HG02840 (cell line): ENCODE data around the gene SH3TC1.

Source experiments
- ATAC-seq: cut with Tn5 transposase; IDR thresholded peaks from one replicate; pipeline ENCODE4 v1.9.1; 2021; ENCODE audit warnings: mild to moderate bottlenecking, moderate library complexity, moderate number of reproducible peaks; ENCODE audit not compliant: unreplicated experiment, low FRiP score

The SH3TC1 gene

DNA sequence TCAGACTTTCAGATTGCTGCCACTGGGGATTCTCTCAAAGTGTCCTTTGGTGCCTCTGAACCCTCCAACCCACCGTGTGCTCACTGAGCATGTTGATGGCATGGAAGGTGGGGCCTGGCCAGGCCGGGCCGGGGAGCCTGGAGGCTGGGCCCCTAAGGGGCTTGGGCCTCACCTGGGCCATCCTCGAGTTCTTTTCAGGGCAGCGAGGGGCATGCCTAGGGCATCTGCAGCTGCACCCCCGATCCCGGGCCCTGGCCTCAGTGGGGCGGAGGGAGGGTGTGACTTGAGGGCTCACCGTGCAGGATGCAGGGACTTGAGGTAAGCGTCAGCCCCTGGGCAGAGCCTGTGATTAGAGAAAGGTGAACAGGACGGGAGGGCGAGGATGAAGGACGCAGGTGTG is 1.6 kb upstream of the SH3TC1 start:
- no peak for ATAC-seq

DNA sequence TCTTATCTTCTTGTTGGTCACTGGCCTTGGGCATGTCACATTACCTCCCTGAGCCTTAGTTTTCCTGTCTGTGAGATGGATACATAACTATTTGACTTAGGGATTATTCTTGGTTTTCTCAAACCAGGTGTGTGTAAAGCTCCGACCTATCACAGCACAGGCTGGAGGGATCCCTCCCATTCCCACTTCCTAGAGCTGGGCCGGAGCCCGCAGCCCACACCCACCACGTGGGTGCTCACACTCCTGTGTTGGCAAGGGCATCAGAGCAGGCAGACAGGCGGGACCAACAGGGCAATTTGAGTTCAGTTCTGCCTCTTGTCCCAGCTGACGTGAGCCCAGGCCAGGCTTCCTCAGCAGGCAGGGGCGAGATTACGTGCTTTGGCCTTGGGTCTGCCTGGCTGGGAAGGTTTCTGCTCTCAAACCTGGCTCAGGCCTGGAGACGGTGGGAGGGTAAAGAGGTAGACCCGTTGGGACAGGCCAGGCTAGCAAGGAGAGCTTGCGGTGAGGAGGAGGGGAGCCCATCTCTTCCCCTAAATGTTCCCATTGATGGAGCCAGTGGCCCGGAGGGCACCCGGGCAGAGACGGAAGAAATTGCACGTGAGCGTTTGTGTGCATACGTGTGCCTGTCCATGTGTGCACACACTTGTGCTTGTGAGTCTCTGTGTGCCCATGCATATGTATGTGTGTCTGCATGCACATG is 734 bp upstream of the SH3TC1 start:
- ATAC-seq = peak; percentile 0

DNA sequence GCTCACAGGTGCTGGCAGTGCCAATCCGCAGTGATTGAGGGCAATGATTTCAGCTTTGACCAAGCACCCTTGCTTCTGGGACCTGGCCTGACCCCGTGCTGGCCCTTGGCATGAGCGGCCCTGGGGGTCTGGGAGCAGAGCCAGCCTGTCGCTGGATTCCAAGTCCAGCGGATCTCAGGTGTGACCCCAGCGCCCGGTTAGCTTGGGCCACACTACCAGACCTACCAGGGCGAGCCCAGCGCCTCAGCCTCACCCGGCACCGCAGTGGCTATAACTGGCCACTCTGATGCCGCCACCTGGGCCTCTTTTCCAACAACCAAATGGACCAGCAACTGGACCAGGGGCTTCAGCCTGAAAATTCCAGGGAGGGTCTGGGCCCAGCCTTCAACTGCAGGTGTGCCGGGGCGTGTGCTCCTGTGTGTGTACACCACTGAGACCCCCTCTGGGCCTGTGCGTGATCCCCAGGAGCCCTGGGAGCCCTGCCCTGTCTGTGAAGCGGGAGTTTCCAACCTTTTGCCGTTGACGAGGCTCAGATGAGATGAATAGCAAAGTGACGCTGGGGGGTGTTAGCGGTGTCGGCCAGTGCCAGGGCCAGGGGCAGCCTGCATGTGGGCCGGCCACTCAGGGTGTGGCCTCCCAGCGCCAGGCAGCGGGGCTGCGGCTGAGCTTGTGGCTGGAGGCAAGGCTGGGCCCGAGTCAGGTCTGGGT is 658 bp downstream of the SH3TC1 start:
- ATAC-seq = no peak

DNA sequence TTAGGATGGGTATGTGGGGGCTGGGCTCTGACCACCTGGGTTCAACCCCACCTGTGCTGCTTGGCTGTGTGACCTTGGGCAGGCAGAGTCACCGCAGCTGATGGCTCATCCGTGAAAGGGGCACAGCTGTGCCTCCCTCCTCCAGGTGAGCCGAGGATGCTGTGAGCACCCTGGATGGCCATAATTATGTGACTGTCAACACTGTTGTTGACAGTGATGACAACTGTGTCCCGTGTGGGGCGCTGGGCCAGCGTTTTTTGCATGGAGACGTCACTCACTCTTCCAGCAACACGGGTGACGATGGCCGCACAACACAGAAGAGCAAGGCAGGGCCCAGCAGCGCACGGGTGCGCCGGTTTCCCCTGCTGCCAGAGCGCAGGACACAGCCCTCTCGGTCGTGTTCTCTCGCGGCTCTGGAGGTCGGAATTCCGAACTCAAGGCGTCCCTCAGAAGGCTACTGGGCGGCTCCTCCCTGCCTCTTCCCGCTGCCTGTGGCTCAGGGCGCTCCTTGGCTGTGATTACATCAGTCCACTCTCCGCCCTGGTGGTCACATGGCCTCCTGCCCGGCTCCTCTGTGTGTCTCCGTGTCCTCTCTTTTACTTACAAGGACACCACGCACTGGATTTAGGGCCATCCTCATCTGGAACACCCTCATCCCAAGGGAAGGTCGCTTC is 1.3 kb downstream of the SH3TC1 start:
- ATAC-seq = no peak

DNA sequence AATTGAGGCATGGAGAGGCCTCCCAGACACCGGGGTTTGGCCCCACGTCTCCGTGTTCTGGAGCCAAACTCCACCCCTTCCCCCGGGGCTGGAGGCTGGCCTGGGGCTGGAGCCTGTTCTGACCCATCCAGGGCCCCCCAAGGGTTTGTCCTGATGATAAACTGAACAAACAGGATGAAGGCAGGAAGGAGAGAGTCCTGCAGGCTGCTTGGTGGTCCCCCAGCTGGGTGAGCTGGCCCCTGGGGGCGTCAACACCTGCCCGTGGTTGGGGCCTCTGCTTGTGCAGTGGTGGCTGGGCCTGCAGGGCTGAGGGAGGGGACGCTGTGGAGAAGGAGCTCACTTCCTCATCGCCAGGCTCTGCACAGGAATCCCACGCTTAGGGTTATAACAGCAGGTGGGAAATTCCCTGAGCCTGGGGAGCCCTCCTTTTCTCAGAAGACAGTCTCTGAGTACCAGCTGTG is 2.3 kb downstream of the SH3TC1 start:
- ATAC-seq = peak; percentile 26

DNA sequence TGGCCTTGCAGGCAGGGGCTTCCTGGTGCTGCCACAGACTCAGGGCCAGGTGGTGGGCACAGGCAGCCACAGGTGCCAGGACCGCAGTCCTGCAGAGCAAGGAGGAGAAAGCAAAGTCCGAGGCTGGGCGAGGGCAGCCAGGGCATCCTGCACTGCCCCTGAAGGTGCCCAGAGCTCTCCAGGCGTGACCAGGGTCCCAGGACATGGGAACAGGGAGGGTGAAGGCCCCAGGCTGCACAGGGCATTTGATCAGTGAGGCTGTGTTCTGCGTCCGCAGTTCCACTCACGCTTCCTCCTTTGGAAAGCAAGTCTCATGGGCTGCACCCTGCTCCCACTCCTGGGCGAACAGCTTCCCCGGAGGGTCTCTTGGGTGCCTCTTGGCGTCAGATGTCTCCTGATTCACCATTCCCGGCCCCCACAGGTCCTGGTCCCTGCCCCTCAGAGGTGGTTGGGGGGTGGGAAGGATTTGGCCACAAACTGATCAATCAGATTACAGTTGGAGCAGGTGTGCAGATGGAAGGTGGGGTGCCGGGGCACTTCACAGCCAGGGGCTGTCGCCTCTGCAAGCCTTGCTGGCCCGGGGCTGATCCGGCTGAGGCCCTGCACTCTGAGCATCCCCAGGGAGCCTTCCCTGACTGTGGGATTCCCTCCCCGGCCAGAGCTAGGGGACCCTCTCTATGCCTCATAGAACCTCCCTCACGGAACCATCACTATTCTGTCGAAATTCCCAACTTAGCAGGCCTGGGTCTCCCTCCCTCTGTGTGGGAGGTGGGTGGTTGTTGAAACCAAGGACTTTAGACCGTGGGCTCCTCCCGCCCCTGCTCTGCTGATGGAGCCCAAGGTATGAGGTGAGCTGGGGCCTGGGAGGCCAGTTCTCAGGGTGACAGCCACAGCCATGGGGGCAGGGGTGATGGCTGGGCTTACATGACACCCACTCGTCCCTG is 3.3 kb downstream of the SH3TC1 start:
- no peak for ATAC-seq

DNA sequence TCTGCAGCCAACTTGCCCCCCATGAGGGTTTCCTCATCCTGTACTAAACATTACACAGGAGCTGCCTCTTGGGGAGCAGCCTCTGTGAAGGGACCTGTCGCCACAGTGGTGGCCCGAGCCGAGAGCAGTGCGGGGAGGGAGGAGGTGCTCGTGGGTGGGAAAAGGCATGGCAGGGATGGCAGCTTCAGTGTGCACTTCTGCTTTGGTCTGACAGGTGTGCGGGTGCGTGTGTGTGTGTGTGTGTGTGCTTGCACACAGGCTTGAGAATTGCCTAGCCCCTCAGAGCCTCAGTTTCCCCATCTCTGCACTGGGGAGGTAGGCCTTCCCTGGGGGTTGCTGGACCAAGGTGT is 3.9 kb downstream of the SH3TC1 start:
- ATAC-seq = no peak

DNA sequence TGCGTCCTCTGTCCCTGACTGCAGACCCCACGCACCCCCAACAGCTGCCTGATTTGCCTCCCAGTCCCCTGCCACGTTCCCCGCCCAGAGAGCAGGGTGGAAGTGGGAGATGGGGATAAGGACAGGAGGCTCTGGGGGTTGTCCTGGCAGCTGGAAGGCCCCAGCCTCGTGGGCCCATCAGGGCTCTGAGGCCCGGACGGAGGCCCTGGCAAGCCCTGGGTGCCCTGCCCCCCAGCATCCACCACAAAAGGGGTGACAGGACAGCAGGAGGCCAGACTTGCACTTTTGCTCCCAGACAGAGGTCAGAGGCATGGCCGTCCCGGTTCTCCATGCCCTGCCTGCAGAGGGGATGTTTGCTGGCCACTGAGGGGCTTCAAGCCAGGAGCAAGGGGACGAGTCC is 4.7 kb downstream of the SH3TC1 start:
- no peak for ATAC-seq

DNA sequence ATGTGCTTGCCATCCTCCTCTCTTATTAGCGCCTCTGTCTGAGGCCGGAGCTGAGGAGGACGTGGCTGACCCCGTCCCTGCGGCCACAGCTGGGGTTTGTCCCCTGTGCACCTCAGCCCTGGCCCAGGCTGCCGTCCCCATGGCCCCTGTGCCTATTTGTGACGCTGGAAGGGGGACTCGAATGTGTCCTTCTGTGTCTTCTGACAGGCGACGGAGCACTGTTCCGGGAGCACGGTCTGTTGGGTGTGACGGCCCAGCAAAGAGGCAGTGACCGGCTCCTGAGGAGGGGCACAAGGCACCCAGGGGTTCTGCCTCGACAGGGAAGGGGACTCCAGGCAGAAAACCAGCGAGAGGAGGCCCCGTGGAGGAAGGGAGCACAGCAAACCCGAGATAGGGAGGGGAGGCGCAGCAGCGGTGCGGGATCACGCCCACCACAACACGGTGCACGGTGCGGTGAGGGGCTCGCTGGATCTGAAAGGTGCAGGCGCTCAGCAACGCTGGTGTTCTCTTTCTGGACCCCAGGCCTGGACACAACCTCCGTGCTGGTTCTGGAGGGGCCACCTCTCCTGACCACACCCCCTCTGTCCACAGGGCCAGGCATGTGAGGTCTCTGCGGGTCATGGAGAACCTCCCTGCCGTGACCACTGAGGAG is 5.6 kb downstream of the SH3TC1 start:
- ATAC-seq = no peak

DNA sequence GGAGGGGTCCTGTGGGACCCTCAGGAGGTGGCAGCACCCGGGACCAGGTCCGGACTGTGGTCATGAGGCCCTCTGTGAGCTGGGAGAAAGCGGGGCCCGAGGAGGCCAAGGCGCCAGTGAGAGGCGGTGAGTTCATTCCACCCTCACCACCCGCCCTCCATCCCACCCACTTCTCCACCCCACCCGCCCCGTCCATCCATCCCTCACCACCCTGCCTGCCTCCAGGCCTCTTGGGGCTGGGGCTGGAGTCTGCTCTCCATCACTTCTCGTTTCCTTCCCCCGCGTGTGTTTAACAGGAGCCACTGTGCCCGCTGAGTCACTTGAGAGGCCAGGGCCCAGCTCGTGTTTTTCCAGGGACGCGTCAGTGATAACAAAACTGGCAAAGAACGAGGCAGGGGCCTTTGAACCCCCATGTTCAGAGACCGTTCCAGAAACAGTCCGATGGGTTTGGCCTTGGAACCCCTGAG is 6.2 kb downstream of the SH3TC1 start:
- ATAC-seq = no peak

DNA sequence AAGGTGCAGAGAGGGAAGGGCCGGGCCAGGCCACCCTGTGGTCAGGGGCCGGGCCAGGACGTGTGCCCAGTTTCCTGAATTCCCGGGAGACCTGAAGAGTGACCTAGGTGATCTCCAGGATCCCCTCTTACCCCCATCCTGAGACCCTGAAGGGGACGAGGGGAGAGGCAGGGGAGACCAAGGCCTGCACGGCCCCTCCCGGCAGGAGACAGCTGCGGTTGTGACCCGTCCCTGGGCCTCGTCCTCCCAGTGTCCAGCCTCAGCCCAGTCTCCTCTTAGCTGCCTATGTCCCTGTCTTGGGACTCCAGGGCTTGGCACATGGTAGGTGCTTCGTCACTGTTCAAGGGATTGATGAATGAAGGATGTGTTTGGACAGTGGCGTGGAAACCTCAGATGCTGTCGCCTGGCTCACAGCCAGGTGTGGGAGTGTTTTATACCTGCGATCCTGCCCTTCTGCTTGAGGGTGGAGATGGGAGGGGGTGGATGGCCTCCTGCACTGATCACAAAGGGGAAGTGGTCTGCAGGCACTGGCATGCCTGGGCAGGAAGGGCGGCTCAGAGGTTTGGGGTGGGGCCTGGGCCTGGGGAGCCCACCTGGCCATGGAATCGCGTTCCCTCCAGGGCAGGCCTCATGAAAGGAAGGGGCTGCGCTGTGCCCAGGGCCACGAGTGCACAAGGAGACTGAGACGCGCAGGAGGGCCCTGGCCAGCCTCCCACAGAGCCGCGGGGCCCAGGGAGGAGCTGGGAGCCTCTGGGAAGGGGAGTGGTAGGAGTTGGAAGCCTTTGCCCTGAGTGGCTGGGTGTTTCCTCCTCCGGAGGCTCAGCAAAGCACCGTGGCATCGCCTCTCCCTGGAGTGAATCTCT is 6.9 kb downstream of the SH3TC1 start:
- no peak for ATAC-seq

DNA sequence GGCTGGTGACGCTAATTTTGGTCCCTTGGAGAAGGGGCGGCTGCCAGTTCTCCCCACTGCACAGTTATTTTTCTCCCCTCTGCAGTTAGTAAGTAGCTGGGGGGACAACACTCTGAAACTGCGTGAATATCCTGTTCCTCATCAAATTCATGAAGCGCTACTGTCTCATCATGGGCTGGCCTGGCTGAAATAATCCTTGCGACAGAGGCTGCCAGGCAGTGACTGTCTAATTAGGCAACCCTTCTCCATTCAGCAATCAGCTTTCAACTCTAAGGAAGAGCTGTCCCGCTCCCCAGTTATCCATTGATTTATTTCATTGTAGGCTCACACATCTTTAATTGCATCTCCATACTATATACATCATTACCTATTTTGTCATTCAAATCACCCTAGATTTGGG is 8.2 kb downstream of the SH3TC1 start:
- no peak for ATAC-seq

DNA sequence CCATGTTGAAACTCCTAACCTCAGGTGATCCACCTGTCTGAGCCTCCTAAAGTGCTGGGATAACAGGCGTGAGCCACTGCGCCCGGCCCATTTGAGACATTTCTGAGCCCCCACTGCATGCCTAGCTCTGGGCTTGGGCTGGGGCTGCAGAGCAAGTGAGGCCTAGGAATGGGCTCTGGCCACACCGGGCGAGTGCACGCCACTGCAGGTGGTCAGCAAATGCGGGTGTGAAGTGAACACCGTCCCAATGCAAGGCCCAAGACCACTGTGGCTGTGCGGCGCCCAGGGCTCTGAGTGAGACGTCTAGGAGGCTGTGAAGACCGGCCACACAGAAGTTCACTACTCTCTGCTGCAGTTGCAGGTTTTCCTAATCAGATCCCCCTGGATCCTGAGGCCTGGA is 9.5 kb downstream of the SH3TC1 start:
- ATAC-seq = no peak

DNA sequence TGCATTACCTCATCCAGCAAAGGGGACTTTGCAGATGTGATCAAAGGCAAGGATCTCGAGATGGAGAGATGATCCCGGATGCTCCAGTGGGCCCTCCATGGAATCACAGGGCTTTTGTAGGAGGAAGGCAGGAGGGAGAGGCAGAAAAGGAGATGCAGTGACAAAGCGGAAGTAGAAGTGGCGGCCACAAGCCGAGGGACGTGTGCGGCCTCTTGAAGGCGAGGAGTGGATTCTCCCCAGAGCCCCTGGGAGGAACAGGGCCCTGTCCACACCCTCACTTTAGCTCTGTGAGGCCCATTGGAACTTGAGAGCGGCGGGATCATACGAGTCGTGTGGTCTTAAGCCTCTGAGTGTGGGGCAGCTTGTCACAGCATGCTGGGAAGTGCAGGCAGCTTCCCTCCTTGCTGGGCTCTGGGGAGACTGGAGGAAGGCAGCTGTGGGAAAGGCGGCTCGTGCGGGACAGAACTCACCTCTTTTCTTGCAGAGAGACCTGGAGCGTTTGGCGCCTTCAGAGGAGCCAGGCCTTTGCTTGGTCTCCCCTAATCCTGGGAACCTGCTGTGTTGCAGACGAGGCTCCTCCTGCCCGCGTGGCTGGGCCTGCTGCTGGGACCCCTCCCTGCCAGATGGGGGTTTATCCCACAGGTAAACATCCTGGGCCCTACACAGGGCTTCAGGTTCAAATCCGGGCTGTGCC is 10.2 kb downstream of the SH3TC1 start:
- no peak for ATAC-seq

DNA sequence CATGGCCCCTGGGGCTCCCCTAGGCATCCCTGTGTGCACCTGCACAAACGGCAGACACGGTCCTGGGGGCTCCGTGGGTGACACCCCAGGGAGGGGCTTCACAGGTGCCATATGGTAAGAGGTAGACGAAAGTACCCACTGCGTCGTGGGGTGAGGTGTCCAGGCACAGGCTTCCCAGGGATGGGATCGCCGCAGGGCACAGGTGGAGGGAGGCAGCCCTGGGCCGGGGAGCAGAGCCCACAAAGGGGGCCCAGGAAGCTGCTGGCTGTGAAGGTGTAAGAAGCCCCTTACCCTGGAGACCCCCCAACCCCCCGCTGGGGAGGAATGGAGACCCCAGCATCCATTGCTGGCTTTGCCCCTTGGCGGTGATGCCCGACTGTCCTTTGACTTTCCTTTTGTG is 10.9 kb downstream of the SH3TC1 start:
- ATAC-seq = no peak

DNA sequence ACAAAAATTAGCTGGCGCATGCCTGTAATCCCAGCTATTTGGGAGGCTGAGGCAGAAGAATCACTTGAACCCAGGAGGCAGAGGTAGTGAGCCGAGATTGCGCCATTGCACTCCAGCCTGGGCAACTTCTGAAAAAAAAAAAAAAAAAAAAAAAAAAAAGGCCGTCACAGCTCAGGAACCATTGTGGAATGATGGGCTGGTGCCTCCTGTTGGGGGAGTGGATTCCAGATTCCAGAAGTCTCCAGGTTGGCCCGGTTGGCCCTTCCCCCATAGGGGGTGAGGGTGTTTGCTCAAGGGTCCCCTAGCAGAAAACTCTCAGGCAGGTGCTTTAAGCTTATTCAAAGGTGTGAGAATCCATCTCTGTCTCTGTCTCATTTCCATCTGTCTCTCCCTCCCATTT is 11.5 kb downstream of the SH3TC1 start:
- ATAC-seq = no peak

DNA sequence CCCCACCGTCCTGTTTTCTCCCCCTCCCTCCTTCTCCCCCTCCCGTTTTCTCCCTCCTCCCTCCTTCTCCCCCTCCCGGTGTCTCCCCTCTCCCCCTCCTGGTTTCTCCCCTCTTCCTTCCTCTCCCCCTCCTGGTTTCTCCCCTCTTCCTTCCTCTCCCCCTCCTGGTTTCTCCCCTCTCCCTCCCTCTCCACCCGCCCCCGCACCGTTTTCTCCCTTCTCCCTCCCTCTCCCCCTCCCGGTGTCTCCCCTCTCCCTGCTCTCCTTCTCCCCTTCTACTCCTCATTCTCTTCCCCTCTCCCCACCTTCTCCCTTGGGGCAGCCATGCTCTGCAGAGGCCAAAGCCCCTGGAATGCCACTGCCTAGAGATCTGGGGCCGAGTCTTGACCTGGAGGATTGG is 12.2 kb downstream of the SH3TC1 start:
- no peak for ATAC-seq

DNA sequence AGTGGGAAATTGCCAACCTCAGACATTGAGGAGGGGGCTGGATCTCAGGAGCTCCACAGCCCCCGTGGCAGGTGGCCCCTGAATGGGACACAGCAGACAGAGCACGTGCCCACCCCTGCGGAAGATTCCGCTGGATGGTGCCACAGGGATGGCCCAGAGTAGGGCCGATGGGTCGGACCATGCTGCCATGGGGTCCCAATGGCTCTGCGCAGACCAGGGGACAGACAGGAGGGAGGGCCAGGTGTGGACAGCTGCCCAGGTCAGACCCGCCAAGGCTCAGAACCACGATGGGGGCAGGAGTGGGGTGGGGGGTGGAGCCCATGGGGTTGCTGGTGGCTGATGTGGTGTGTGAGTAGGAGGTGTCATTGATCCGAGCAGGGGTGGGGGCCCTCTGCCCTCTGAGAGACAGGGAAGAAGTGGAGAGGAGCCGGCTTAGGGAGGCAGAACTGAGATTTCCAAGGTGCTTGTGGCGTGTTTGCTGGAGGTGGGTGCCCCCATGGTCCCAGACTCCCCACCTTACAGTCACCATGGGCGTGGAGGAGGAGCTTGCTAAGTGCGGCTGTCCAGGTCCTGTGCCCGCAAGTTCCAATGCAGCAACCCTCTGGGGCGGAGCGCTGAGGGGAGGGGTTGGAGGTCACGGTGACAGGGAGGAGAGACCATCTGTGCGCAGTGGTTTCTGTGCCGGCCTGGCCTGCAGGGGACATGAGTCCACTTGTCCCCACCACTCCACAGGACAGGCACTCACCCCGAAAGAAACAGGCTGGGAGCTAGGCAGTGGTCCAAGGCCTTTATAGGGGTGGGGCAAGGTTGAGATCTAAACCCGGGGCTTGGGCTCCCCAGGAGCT is 12.9 kb downstream of the SH3TC1 start:
- ATAC-seq = no peak
